GM12872 (cell line): Measurements from ENCODE around the gene ZBTB49.

Source experiments
- TF ChIP-seq, protein P1 (sequence below): IDR thresholded peaks from 3 replicates; pipeline ENCODE4 v1.5.1; 2011; ENCODE audit warnings: low read depth, mild to moderate bottlenecking, low read length, moderate library complexity; ENCODE audit not compliant: insufficient read depth

ZBTB49 gene

DNA sequence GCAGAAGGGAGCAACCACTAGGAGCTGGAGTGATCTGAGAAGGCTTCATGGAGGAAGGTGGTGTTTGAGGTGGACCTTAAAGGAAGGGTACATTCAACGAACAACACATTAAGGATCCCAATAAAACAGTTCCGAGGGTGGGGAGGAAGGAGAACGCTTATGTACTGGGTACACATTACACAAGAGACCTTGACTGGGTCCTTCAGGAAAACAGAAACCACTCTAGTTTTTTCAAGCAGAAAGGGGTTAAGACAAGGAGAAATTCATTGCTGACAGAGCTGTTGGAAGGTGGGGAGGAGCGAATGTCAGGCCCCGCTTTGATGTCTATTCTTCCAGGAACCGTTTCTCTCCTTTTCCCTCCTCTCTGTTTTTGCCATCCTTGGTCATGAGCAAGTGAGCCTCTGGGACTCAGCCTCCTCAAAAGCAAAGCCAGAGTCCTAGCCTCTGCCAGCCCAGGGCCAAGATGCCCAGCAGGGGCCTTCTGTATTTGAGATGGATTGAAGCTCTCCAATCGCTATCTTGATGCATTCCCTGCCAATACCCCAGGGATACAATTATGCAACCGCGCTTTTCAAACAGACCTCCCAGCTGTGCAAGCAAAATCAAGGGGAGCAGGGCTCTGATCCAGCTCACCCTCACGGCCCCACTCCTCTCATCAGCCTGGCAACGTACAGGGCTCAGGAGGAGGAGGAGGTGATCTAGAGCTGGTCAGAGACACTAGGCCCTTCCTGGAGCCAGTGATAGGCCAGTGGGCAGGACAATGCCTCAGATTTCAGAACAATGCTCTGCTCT lies 48.4 kb downstream of the ZBTB49 start:
- TF ChIP-seq, protein P1, sequence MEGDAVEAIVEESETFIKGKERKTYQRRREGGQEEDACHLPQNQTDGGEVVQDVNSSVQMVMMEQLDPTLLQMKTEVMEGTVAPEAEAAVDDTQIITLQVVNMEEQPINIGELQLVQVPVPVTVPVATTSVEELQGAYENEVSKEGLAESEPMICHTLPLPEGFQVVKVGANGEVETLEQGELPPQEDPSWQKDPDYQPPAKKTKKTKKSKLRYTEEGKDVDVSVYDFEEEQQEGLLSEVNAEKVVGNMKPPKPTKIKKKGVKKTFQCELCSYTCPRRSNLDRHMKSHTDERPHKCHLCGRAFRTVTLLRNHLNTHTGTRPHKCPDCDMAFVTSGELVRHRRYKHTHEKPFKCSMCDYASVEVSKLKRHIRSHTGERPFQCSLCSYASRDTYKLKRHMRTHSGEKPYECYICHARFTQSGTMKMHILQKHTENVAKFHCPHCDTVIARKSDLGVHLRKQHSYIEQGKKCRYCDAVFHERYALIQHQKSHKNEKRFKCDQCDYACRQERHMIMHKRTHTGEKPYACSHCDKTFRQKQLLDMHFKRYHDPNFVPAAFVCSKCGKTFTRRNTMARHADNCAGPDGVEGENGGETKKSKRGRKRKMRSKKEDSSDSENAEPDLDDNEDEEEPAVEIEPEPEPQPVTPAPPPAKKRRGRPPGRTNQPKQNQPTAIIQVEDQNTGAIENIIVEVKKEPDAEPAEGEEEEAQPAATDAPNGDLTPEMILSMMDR, result no peak

DNA sequence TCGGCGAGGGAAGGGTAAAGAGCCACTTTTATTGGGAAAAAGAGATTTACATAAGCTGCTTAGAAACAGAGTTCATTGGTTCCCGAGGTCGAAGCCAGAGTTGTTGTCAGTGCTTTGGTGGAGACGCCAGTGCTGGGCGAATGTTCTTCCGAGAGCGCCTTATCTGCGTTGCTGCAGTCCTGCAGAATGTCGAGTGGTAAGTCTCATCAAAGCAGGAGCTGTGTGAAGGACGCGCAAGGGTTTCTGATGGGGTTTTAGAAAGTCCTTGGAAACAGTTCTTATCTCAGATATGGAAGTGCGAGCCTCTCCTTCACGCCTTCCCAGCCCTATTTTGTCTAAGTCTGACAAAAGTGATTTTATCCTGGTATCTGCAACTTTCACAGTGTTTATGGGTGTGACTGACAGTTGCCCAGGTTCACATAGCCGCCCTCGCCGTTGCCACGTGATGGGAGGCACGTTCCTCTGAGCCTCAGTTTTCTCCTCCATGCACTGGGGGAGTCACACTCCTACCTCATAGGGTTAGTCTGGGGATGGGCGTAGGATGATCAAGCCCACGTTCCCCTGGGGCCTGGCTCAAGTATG lies 49.5 kb downstream of the ZBTB49 start:
- TF ChIP-seq, protein P1, result no peak

DNA sequence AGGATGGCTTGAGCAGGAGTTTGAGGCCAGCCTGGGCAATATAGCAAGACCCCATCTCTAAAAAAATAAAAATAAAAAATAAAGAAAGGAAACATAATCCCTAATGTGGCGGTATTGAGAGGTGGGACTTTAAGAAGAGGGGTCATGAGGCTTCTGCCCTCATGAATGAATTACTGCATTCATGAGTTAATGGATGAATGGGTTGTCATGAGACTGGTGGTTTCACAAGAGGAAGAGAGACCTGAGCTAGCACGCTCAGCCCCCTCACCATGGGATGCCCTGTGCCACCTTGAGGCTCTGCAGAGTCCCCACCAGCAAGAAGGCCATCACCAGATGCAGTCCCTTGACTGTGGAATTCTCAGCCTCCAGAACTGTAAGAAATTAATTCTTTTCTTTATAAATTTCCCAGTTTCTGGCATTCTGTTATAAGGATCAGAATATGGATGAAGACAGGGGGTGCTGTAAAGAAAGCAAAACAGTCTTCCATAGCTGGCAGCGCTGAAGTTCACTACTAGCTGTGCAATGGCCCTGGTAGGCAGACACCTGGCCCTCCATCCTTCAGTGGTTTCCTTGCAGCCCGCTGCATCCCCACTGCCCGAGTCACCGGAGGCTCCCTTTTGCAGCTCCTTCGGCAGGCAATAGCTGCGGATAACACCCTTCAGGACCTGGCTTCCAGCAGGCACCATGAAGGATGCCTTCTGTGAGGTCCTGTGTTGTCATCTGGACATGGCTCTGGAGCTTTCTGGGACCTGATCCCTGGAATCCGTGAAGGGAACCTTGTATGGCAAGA lies 52.0 kb downstream of the ZBTB49 start:
- TF ChIP-seq, protein P1, result no peak

DNA sequence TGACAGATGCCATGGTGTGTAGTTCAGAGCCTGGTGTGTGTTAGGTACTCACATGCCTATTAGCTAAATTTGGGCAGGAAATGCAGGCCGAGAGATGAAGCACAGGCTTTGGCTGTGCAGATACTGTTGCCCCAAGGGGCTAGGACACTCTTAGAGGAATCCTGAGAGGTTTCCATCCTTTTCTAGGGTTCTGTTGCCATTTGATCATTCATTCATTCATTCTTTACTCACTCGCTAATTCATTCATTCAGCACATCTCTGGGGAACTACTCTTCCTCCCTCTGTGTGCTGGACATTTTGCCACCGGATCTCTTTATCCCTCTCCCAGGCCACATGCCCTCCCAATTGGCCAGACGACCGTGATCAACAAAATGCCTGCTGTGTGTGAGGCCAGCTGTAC lies 53.0 kb downstream of the ZBTB49 start:
- TF ChIP-seq, protein P1, result no peak

DNA sequence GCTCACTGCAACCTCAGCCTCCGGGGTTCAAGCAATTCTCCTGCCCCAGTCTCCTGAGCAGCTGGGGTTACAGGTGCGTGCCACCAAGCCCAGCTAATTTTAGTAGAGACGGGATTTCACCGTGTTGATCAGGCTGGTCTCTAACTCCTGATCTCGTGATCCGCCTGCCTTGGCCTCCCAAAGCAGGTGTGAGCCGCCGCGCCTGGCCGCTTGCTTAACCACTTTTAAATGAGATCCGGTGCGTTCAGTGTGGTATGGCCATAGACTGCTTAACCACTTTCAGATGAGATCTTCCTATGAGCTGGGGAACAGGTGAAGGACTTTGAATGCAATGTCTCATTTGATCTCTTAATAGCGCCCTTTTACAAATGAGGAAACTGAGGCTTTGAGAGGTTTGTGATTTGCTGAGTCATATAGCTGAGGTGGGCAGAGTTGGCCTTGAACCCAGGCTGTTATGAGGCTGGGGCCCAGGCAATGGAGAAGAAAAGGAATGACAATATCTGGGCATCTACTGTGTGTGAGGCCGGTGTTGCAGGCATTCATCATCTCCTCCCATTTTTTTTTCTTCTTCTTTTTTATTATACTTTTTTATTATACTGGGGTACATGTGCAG lies 55.0 kb downstream of the ZBTB49 start:
- TF ChIP-seq, protein P1, result no peak

DNA sequence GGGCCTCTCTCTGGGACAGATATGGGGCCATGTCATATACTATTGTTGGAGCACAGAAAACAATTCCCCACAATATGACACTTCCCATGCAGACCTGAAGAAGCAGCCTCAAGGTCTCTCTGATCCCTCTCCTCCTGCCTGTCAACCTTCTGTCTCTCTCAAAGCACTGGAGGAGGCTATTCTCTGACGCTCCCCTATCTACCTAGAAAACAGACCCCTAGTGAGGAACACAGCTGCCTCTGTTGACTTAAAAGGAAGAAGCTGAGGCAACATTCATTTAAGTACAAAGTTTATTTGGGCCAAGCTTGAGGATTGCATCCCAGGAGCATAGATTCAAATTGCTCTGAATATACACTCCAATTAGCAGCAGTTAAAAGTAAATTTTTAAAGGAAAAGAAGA lies 57.5 kb downstream of the ZBTB49 start:
- TF ChIP-seq, protein P1, result no peak

DNA sequence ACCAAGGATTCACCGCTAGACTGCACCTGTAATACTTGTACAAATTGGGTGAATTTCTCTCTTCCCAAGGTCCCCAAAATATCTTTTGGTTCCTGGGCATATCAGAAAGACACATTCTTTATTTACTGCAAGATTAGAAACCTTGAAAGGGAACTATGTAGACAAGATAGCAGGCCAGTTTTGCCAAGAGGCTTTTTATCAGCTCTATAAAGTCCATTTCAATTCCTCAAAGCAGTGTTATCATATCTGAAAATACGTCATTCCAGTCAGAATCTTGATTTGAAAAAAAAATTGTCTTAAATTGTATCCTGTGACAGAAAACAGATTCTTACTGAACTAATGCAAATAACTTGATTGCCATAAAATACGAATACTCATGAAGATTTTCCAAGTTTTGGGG lies 59.8 kb downstream of the ZBTB49 start:
- TF ChIP-seq, protein P1, result no peak
